ENCODE data around the gene ZNF518A. TPM values are rescaled to one million over a fixed set of nuclear protein-coding genes. Genes with fewer than 3 reads are reported as not detected.
"Not testable (repeated sequence)": the region's sequence is repeated elsewhere in the genome, so short reads cannot be mapped to it uniquely, and the experiment has no call there.

Gene ZNF518A
- total RNA-seq, 1 experiment from 2014 or later, result 13.7 TPM

- Histone ChIP-seq H3K36me3 (ENCODE audit: insufficient read depth, low read length, poor library complexity, severe bottlenecking) (no peaks in the 10 kb centered on the region), H3K4me3 (ENCODE audit: low read depth, low read length, poor library complexity, severe bottlenecking) (no peak overlapping the region), H3K9me3 (ENCODE audit: low read depth, low read length, poor library complexity, severe bottlenecking) (no peaks in the 10 kb centered on the region), H3K27ac (ENCODE audit: low read depth, low read length, poor library complexity, severe bottlenecking) (no peak overlapping the region), H3K4me1 (ENCODE audit: insufficient read depth, low read length, poor library complexity, severe bottlenecking) (no peaks in the 10 kb centered on the region), H3K27me3 (replicated peaks; ENCODE audit: insufficient read depth, low read depth, low read length, poor library complexity) (no peaks in the 10 kb centered on the region)
- TF ChIP-seq EZH2 (IDR thresholded peaks at IDR 0.05; ENCODE audit: borderline replicate concordance, low read depth, low read length, poor library complexity, severe bottlenecking) (no peak), CTCF (conservative IDR thresholded peaks at IDR 0.05; ENCODE audit: low read depth, low read length) (no peak)
- intact Hi-C loops (cut with micrococcal nuclease; ENCODE audit: unreplicated experiment), result no loop called here
- DNase-seq (ENCODE audit: low spot score), result no peak
- POLR2A ChIA-PET (ENCODE audit: low non-redundant PET), result no interaction called here
- CTCF ChIA-PET, result no interaction called here
- no TSS peak for BruUV-seq (replicated peaks)
Observed at GRCh38 chr10:96188421-96188820, 58.3 kb downstream of the ZNF518A start.

GRCh38 chr10:96188916-96189315 lies 58.8 kb downstream of the ZNF518A start:
- no TSS peak for BruUV-seq (replicated peaks)
- TF ChIP-seq CTCF (conservative IDR thresholded peaks at IDR 0.05; ENCODE audit: low read depth, low read length), result no peak
- no peak for TF ChIP-seq EZH2 (IDR thresholded peaks at IDR 0.05; ENCODE audit: borderline replicate concordance, low read depth, low read length, poor library complexity, severe bottlenecking)
- DNase-seq (ENCODE audit: low spot score), result no peak

GRCh38 chr10:96189505-96189904 lies 59.4 kb downstream of the ZNF518A start:
- H3K36me3 ChIP-seq (ENCODE audit: insufficient read depth, low read length, poor library complexity, severe bottlenecking); CTCF ChIA-PET; POLR2A ChIA-PET (ENCODE audit: low non-redundant PET); H3K27ac ChIP-seq (ENCODE audit: low read depth, low read length, poor library complexity, severe bottlenecking); DNase-seq (ENCODE audit: low spot score); intact Hi-C loops (cut with micrococcal nuclease; ENCODE audit: unreplicated experiment); H3K9me3 ChIP-seq (ENCODE audit: low read depth, low read length, poor library complexity, severe bottlenecking); BruUV-seq (replicated peaks); H3K27me3 ChIP-seq (replicated peaks; ENCODE audit: insufficient read depth, low read depth, low read length, poor library complexity); H3K4me3 ChIP-seq (ENCODE audit: low read depth, low read length, poor library complexity, severe bottlenecking); H3K4me1 ChIP-seq (ENCODE audit: insufficient read depth, low read length, poor library complexity, severe bottlenecking): not testable (repeated sequence)

More at GRCh38 chr10:96188916-96189315, 58.8 kb downstream of the ZNF518A start:
- no peaks in the 10 kb centered on the region for H3K36me3 ChIP-seq (ENCODE audit: insufficient read depth, low read length, poor library complexity, severe bottlenecking)
- no peak overlapping the region for H3K4me3 ChIP-seq (ENCODE audit: low read depth, low read length, poor library complexity, severe bottlenecking)
- no peaks in the 10 kb centered on the region for H3K4me1 ChIP-seq (ENCODE audit: insufficient read depth, low read length, poor library complexity, severe bottlenecking)
- intact Hi-C loops (cut with micrococcal nuclease; ENCODE audit: unreplicated experiment), result no loop called here
- no peak overlapping the region for H3K27ac ChIP-seq (ENCODE audit: low read depth, low read length, poor library complexity, severe bottlenecking)
- POLR2A ChIA-PET (ENCODE audit: low non-redundant PET), result no interaction called here
- H3K9me3 ChIP-seq (ENCODE audit: low read depth, low read length, poor library complexity, severe bottlenecking), result no peaks in the 10 kb centered on the region
- no peaks in the 10 kb centered on the region for H3K27me3 ChIP-seq (replicated peaks; ENCODE audit: insufficient read depth, low read depth, low read length, poor library complexity)
- CTCF ChIA-PET, result no interaction called here

- Histone ChIP-seq H3K9me3 (ENCODE audit: low read depth, low read length, poor library complexity, severe bottlenecking) (no peaks in the 10 kb centered on the region), H3K27ac (ENCODE audit: low read depth, low read length, poor library complexity, severe bottlenecking) (no peak overlapping the region), H3K36me3 (ENCODE audit: insufficient read depth, low read length, poor library complexity, severe bottlenecking) (no peaks in the 10 kb centered on the region), H3K4me1 (ENCODE audit: insufficient read depth, low read length, poor library complexity, severe bottlenecking) (no peaks in the 10 kb centered on the region), H3K4me3 (ENCODE audit: low read depth, low read length, poor library complexity, severe bottlenecking) (no peak overlapping the region), H3K27me3 (replicated peaks; ENCODE audit: insufficient read depth, low read depth, low read length, poor library complexity) (peaks cover 4% of the 10 kb centered on the region)
- intact Hi-C loops (cut with micrococcal nuclease; ENCODE audit: unreplicated experiment), result no loop called here
- no peak for DNase-seq (ENCODE audit: low spot score)
- ChIA-PET POLR2A (ENCODE audit: low non-redundant PET) (no interaction called here), CTCF (no interaction called here)
- BruUV-seq (replicated peaks), result no TSS peak
- TF ChIP-seq CTCF (conservative IDR thresholded peaks at IDR 0.05; ENCODE audit: low read depth, low read length) (no peak), EZH2 (IDR thresholded peaks at IDR 0.05; ENCODE audit: borderline replicate concordance, low read depth, low read length, poor library complexity, severe bottlenecking) (no peak)
Observed at GRCh38 chr10:96201525-96201924, 71.4 kb downstream of the ZNF518A start.
